Inflammatory macrophage (primary cell): ENCODE measurements around the gene FADS2.

Experiments used
- DNase-seq, 2 donors: peaks; one replicate each; pipeline ENCODE4 v3.0.0-alpha.2; 2020 to 2022

Gene FADS2

GRCh38 chr11:61847914-61848581 lies 19.9 kb downstream of the FADS2 start:
- no peak for DNase-seq

GRCh38 chr11:61848631-61849030 lies 20.5 kb downstream of the FADS2 start:
- no peak for DNase-seq

GRCh38 chr11:61850687-61851086 lies 22.6 kb downstream of the FADS2 start:
- DNase-seq: no peak

GRCh38 chr11:61851113-61851899 lies 23.2 kb downstream of the FADS2 start:
- DNase-seq: no peak

- DNase-seq: no peak
Measured at GRCh38 chr11:61851900-61852295, 23.8 kb downstream of the FADS2 start.

GRCh38 chr11:61853698-61854169 lies 25.6 kb downstream of the FADS2 start:
- DNase-seq: no peak

GRCh38 chr11:61854206-61854895 lies 26.3 kb downstream of the FADS2 start:
- no peak for DNase-seq

GRCh38 chr11:61854966-61855714 lies 27.0 kb downstream of the FADS2 start:
- DNase-seq: no peak

- no peak for DNase-seq
Measured at GRCh38 chr11:61855939-61856680, 28.0 kb downstream of the FADS2 start.

GRCh38 chr11:61860054-61860903 lies 32.2 kb downstream of the FADS2 start:
- no peak for DNase-seq

- no peak for DNase-seq
Measured at GRCh38 chr11:61861634-61862033, 33.5 kb downstream of the FADS2 start.

GRCh38 chr11:61862714-61863547 lies 34.8 kb downstream of the FADS2 start:
- no peak for DNase-seq

GRCh38 chr11:61863548-61864081 lies 35.5 kb downstream of the FADS2 start:
- no peak for DNase-seq

GRCh38 chr11:61864814-61865775 lies 37.0 kb downstream of the FADS2 start:
- no peak for DNase-seq

GRCh38 chr11:61866231-61866957 lies 38.3 kb downstream of the FADS2 start:
- no peak for DNase-seq

- no peak for DNase-seq
Measured at GRCh38 chr11:61866958-61867343, 38.9 kb downstream of the FADS2 start.

- no peak for DNase-seq
Measured at GRCh38 chr11:61868571-61869428, 40.7 kb downstream of the FADS2 start.
